HG03432 (cell line): Measurements from ENCODE around the gene FGFR2.

Experiments
- ATAC-seq: cut with Tn5 transposase; IDR thresholded peaks from one replicate; pipeline ENCODE4 v1.9.1; 2021; ENCODE audit warnings: mild to moderate bottlenecking, moderate library complexity; ENCODE audit not compliant: unreplicated experiment

The FGFR2 gene

GRCh38 chr10:121610798-121611323 is 12.6 kb upstream of the FGFR2 start:
- ATAC-seq = no peak

GRCh38 chr10:121609426-121610380 is 11.5 kb upstream of the FGFR2 start:
- no peak for ATAC-seq

GRCh38 chr10:121608469-121609190 is 10.4 kb upstream of the FGFR2 start:
- ATAC-seq = peak; percentile 75

- ATAC-seq = no peak
Measured at GRCh38 chr10:121607310-121608055, 9.2 kb upstream of the FGFR2 start.

- ATAC-seq = no peak
Measured at GRCh38 chr10:121605708-121606107, 7.5 kb upstream of the FGFR2 start.

- no peak for ATAC-seq
Measured at GRCh38 chr10:121601458-121601857, 3.2 kb upstream of the FGFR2 start.

- no peak for ATAC-seq
Measured at GRCh38 chr10:121600611-121601010, 2.4 kb upstream of the FGFR2 start.

GRCh38 chr10:121599947-121600346 is 1.7 kb upstream of the FGFR2 start:
- ATAC-seq = no peak

- no peak for ATAC-seq
Measured at GRCh38 chr10:121597504-121598262, 561 bp downstream of the FGFR2 start.

- ATAC-seq = no peak
Measured at GRCh38 chr10:121596689-121597503, 1.3 kb downstream of the FGFR2 start.

GRCh38 chr10:121595806-121596688 is 2.2 kb downstream of the FGFR2 start:
- no peak for ATAC-seq

- ATAC-seq = no peak
Measured at GRCh38 chr10:121595351-121595805, 2.9 kb downstream of the FGFR2 start.

GRCh38 chr10:121594623-121595350 is 3.5 kb downstream of the FGFR2 start:
- no peak for ATAC-seq

GRCh38 chr10:121594076-121594475 is 4.2 kb downstream of the FGFR2 start:
- no peak for ATAC-seq

GRCh38 chr10:121593281-121594075 is 4.8 kb downstream of the FGFR2 start:
- ATAC-seq = no peak

GRCh38 chr10:121592155-121592890 is 5.9 kb downstream of the FGFR2 start:
- no peak for ATAC-seq
